Common myeloid progenitor, CD34-positive (primary cell): Measurements from ENCODE around the gene CD96.
A peak's percentile ranks its signal among the peaks of the same experiment; 100 is the strongest.

ENCODE experiments used
- CTCF ChIA-PET: fragments of 350-600 bp; sonication (Branson Sonifier 250); formaldehyde crosslinking; loops from one replicate; lab custom pipeline; 2021; ENCODE audit warnings: antibody characterized with exemption; lab: Charles Lee
- POLR2A ChIA-PET: fragments of 350-600 bp; sonication (Branson Sonifier 250); formaldehyde crosslinking; loops from one replicate; lab custom pipeline; 2021; ENCODE audit warnings: antibody characterized with exemption; lab: Charles Lee
- DNase-seq, 3 donors: peaks; one replicate each; pipeline versions ENCODE4 v3.0.0 to v3.0.0-alpha.2; 2013
- H3K27ac ChIP-seq, 2 experiments: 1 replicate in 1 of 2; 2 replicates in 1 of 2; pipeline ENCODE4 v1.7.0; 2013; ENCODE audit warnings: inconsistent platforms in 2 of 2, low read length in 2 of 2, mild to moderate bottlenecking in 2 of 2, low read depth in 1 of 2, moderate library complexity in 1 of 2; ENCODE audit not compliant: severe bottlenecking in 2 of 2, insufficient read depth in 1 of 2, poor library complexity in 1 of 2
- H3K27me3 ChIP-seq, 5 experiments: replicated peaks in 2 of 5; 1 replicate in 3 of 5; 2 replicates in 2 of 5; pipeline versions ENCODE4 v1.6.1 to v1.7.0; 2013; ENCODE audit warnings: low read length in 4 of 5, mild to moderate bottlenecking in 2 of 5, moderate library complexity in 2 of 5, inconsistent platforms in 1 of 5; ENCODE audit not compliant: insufficient read depth in 5 of 5, control insufficient read depth in 4 of 5
- H3K36me3 ChIP-seq, 4 experiments: 1 replicate in 2 of 4; 2 replicates in 2 of 4; pipeline versions ENCODE4 v1.6.1 to v1.7.0; 2013; ENCODE audit warnings: low read length in 3 of 4, control low read depth in 1 of 4, mild to moderate bottlenecking in 1 of 4; ENCODE audit not compliant: control insufficient read depth in 4 of 4, insufficient read depth in 4 of 4
- H3K4me1 ChIP-seq, 4 experiments: 1 replicate in 3 of 4; 2 replicates in 1 of 4; pipeline versions ENCODE4 v1.6.1 to v1.7.1; 2013; ENCODE audit warnings: low read length in 3 of 4, mild to moderate bottlenecking in 3 of 4, control low read depth in 1 of 4, inconsistent platforms in 1 of 4, moderate library complexity in 1 of 4; ENCODE audit not compliant: control insufficient read depth in 4 of 4, insufficient read depth in 4 of 4; ENCODE audit errors: control extremely low read depth in 1 of 4
- H3K4me3 ChIP-seq, 7 experiments: 1 replicate in 4 of 7; 2 replicates in 3 of 7; pipeline versions ENCODE4 v1.5.1 to v1.7.0; 2013; ENCODE audit warnings: mild to moderate bottlenecking in 7 of 7, low read length in 6 of 7, moderate library complexity in 6 of 7, inconsistent platforms in 2 of 7, low read depth in 2 of 7, control low read depth in 1 of 7; ENCODE audit not compliant: insufficient read depth in 4 of 7, control insufficient read depth in 1 of 7; ENCODE audit errors: extremely low read depth in 1 of 7
- H3K9me3 ChIP-seq, 5 experiments: 1 replicate in 4 of 5; 2 replicates in 1 of 5; pipeline versions ENCODE4 v1.6.1 to v1.7.1; 2013; ENCODE audit warnings: low read length in 4 of 5, mild to moderate bottlenecking in 2 of 5, inconsistent platforms in 1 of 5, low read depth in 1 of 5, moderate library complexity in 1 of 5; ENCODE audit not compliant: control insufficient read depth in 4 of 5, insufficient read depth in 2 of 5; ENCODE audit errors: control extremely low read depth in 1 of 5
- WGBS: methylation state at CpG from one replicate; pipeline ENCODE4 v1.1.5; 2013; ENCODE audit not compliant: insufficient coverage; 5-methylcytosine and 5-hydroxymethylcytosine counted together

Gene CD96

DNA sequence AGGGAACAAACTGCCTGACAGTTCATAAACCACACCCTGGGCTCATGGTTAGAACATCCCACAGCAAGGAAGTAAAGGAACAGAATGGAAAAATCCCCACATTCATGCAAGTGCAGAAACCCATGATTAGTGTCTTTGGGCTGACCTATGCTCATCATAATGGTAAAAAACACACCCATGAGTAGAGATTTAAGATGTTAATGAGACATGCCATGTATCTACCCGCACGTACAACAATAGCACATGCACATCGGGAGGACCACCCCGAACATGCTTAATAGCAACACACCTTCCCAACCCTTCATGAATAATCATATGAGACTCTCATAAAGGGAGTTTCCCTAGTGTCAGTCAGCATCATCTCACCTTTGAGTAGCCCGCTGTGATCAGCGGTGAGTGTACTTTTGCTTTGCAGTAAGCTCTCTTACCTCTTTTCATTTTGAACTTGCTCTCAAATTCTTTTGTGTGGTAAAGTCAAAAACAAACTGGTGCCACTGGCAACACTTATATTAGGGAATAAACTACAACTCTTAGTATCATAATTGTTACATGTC lies 30.0 kb downstream of the CD96 start:
- Histone ChIP-seq H3K27ac (no peak overlapping the region), H3K36me3 (no peaks in the 10 kb centered on the region), H3K4me1 (no peaks in the 10 kb centered on the region), H3K4me3 (no peak overlapping the region), H3K27me3 (no peaks in the 10 kb centered on the region), H3K9me3 (no peaks in the 10 kb centered on the region)
- DNase-seq: no peak
- WGBS: 100% methylated on average over 1 of the region's 6 CpGs
- ChIA-PET CTCF (interaction anchor here (0.6 kb wide), 1 partner anchor 44 kb away, joined by 3 read pairs; no protein-coding TSS in a partner anchor), POLR2A (no interaction called here)

DNA sequence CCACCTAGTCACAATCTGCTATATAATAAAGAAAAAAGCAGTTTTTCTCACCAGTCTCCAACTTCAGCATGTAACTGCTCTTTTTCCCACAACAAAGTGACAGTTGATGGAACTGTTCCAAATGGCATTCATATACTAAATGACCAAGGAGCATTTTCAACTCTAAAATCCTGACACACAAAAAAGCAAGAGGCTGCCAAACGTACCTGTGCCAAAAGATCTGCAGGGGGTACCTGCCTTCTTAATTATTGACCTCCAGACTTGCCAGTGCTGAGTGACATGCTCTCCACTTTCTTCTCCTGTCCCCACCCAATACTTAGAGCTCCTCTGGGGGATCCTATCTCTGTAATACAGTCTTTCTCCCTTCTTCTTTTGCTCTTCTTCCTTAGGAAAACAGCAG lies 35.1 kb downstream of the CD96 start:
- CTCF ChIA-PET: interaction anchor here (0.6 to 4.1 kb wide), 10 partner anchors 13 to 436 kb away, joined by 3 to 56 read pairs (median 8); partner anchors contain the start of gene CD96
- Histone ChIP-seq H3K27me3 (no peaks in the 10 kb centered on the region), H3K4me1 (peaks cover 0 to 23% (median 3%) of the 10 kb centered on the region in 4 experiments), H3K36me3 (no peaks in the 10 kb centered on the region), H3K4me3 (no peak overlapping the region), H3K9me3 (no peaks in the 10 kb centered on the region), H3K27ac (no peak overlapping the region)
- POLR2A ChIA-PET: no interaction called here
- 67% methylated on average over 1 of the region's 1 CpG for WGBS
- no peak for DNase-seq

DNA sequence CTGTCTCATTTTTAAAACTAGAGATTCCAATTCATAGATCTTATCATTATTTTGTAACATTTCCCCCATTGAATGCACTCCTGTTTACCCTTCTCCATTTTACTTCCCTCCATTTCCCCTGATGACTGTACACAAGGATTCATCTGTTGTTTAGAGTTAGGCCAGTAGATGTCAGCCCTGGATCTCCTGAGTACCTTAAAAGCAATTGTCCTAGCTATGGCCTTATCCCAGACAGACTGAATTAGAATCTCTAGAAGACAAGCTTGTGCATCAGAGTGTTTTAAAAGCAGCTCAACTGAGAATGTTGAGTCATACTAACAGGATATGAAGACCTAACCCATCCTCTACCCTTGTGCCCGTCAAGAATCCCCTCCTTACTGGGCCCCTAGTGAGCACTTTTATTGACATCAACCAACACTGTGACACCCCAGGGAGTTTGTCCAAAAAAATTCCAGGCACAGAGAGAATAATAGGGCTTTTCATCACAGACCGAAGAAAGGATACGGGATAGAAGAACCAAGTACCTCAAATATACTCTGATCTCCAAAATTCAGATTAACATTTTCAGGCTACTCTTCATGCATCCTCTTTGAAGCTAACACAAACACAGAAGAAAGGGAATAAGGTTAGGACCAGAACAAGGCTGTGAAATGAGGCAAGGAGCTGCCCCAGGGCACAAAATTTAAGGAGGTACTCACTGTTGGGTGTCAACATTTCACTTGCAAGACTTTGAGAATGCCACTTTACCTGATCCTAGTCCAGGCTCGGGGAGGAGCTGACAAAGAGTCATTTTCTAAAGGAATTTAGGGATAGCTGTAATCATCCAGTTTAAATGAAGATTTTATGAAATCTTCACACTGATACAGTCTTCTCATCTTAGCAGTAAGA lies 36.0 kb downstream of the CD96 start:
- no CpG with 5 or more reads among the region's 4 CpGs for WGBS
- Histone ChIP-seq H3K27ac (no peak overlapping the region), H3K36me3 (no peaks in the 10 kb centered on the region), H3K27me3 (no peaks in the 10 kb centered on the region), H3K9me3 (no peaks in the 10 kb centered on the region), H3K4me3 (no peak overlapping the region), H3K4me1 (peaks cover 0 to 23% (median 3%) of the 10 kb centered on the region in 4 experiments)
- CTCF ChIA-PET: interaction anchor here (0.6 to 4.1 kb wide), 19 partner anchors 14 to 465 kb away, joined by 3 to 56 read pairs (median 4); partner anchors contain the start of gene CD96
- POLR2A ChIA-PET: no interaction called here
- peak; percentile 71 to 83 (median 80) for DNase-seq

DNA sequence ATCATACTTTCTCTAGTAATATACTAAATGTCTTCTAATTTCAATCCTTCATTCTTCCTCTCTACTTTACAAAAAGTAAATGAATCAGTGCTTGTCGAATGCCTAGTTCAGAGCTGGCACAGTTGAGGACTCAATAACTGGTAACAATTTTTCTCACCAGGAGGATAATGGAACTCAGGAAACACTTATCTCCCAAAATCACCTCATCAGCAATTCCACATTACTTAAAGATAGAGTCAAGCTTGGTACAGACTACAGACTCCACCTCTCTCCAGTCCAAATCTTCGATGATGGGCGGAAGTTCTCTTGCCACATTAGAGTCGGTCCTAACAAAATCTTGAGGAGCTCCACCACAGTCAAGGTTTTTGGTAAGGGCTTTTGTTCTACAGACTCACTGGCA lies 36.9 kb downstream of the CD96 start:
- peaks cover 0 to 23% (median 3%) of the 10 kb centered on the region in 4 experiments for H3K4me1 ChIP-seq
- H3K4me3 ChIP-seq: no peak overlapping the region
- ChIA-PET CTCF (interaction anchor here (0.9 to 4.1 kb wide), 13 partner anchors 15 to 389 kb away, joined by 3 to 56 read pairs (median 7); no protein-coding TSS in a partner anchor), POLR2A (interaction anchor here (0.6 kb wide), 1 partner anchor 1509 kb away, joined by 3 read pairs; no protein-coding TSS in a partner anchor)
- H3K27ac ChIP-seq: no peak overlapping the region
- DNase-seq: no peak
- H3K36me3 ChIP-seq: no peaks in the 10 kb centered on the region
- no peaks in the 10 kb centered on the region for H3K27me3 ChIP-seq
- 91% methylated on average over 4 of the region's 4 CpGs for WGBS
- no peaks in the 10 kb centered on the region for H3K9me3 ChIP-seq

DNA sequence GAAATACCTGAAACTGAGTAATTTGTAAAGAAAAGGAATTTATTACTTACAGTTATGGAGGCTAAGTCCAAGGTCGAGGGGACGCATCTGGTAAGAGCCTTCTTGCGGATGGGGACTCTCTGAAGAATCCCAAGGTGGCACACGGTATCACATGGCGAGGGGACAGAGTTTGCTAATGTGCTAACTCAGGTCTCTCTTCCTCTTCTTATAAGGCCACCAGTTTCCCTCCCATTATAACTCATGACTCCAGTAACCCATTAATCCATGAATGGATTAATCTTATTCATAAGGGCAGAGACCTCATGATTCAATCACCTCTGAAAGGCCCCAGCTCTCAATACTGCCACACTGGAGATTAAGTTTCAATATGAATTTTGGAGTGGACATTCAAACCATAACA lies 37.5 kb downstream of the CD96 start:
- ChIA-PET CTCF (interaction anchor here (0.9 to 4.1 kb wide), 6 partner anchors 90 to 281 kb away, joined by 3 to 56 read pairs (median 20); no protein-coding TSS in a partner anchor), POLR2A (interaction anchor here (0.6 kb wide), 1 partner anchor 1508 kb away, joined by 3 read pairs; no protein-coding TSS in a partner anchor)
- 89% methylated on average over 4 of the region's 5 CpGs for WGBS

DNA sequence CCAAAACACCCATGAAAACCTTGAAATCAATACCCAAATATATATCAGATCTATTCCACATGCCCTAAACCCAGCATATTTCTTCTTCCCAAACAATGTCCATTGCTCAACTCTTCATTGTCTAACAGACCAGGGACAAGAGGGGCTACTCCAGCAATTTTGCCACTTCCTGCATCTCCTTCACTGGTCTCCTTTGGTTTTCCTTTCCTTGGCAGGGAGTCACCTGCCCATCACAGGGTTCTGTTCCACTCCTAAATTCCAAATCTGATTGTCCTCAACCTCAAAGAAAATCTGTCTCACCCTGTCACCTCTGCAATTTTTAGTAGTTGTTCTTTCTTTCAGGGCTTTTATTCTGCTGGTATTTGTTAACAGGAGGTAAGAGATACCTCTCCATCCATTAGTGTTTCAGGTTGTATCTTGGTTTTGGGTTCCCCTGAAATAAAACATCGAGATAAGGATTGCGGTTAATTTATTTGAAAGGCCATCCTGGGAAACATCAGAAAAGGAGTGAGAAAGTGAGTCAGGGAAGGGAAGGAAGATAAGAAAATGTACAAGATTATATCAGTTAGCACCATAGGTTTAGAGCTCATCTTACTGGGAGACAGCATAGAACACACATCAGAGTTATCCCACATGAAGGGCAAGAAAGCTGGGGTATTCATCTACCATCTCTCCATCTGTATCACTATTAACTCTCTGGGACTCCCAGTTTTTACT lies 39.6 kb downstream of the CD96 start:
- WGBS: 100% methylated on average over 2 of the region's 2 CpGs
- Histone ChIP-seq H3K9me3 (no peaks in the 10 kb centered on the region), H3K36me3 (no peaks in the 10 kb centered on the region), H3K4me1 (peaks cover 0 to 23% (median 3%) of the 10 kb centered on the region in 4 experiments), H3K4me3 (no peak overlapping the region), H3K27ac (no peak overlapping the region), H3K27me3 (no peaks in the 10 kb centered on the region)
- CTCF ChIA-PET: interaction anchor here (1.0 to 1.2 kb wide), 2 partner anchors 134 to 280 kb away, joined by 3 read pairs; no protein-coding TSS in a partner anchor
- DNase-seq: no peak
- POLR2A ChIA-PET: no interaction called here

More for the DNA sequence above, 37.5 kb downstream of the CD96 start:
- no peaks in the 10 kb centered on the region for H3K27me3 ChIP-seq
- no peaks in the 10 kb centered on the region for H3K9me3 ChIP-seq
- DNase-seq: no peak
- H3K27ac ChIP-seq: no peak overlapping the region
- H3K36me3 ChIP-seq: no peaks in the 10 kb centered on the region
- no peak overlapping the region for H3K4me3 ChIP-seq
- peaks cover 0 to 23% (median 3%) of the 10 kb centered on the region in 4 experiments for H3K4me1 ChIP-seq
